NB4 (cell line): Measurements from ENCODE around the gene TMEM33.
"Not testable (repeated sequence)": the region's sequence is repeated elsewhere in the genome, so short reads cannot be mapped to it uniquely, and the experiment has no call there.

Experiments used
- MAX ChIP-seq: IDR thresholded peaks from 2 replicates; pipeline ENCODE4 v1.6.1; 2011; ENCODE audit warnings: low read depth, low read length
- POLR2A ChIP-seq: IDR thresholded peaks from 2 replicates; pipeline ENCODE4 v1.6.1; 2011; ENCODE audit warnings: mild to moderate bottlenecking; ENCODE audit not compliant: insufficient read length; ENCODE audit errors: extremely low read depth
- TF ChIP-seq, protein P1 (sequence below): IDR thresholded peaks from one replicate; pipeline ENCODE4 v1.5.1; 2012; ENCODE audit warnings: low read depth, low read length

- TF ChIP-seq, protein P1, sequence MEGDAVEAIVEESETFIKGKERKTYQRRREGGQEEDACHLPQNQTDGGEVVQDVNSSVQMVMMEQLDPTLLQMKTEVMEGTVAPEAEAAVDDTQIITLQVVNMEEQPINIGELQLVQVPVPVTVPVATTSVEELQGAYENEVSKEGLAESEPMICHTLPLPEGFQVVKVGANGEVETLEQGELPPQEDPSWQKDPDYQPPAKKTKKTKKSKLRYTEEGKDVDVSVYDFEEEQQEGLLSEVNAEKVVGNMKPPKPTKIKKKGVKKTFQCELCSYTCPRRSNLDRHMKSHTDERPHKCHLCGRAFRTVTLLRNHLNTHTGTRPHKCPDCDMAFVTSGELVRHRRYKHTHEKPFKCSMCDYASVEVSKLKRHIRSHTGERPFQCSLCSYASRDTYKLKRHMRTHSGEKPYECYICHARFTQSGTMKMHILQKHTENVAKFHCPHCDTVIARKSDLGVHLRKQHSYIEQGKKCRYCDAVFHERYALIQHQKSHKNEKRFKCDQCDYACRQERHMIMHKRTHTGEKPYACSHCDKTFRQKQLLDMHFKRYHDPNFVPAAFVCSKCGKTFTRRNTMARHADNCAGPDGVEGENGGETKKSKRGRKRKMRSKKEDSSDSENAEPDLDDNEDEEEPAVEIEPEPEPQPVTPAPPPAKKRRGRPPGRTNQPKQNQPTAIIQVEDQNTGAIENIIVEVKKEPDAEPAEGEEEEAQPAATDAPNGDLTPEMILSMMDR, result not testable (repeated sequence)
- TF ChIP-seq POLR2A, MAX: not testable (repeated sequence)
These were observed 26.1 kb upstream of the TMEM33 start for GRCh38 chr4:41909136-41909535.
